Measurements from ENCODE around the gene CIROP.
A peak's percentile ranks its signal among the peaks of the same experiment; 100 is the strongest.

Gene CIROP

DNA sequence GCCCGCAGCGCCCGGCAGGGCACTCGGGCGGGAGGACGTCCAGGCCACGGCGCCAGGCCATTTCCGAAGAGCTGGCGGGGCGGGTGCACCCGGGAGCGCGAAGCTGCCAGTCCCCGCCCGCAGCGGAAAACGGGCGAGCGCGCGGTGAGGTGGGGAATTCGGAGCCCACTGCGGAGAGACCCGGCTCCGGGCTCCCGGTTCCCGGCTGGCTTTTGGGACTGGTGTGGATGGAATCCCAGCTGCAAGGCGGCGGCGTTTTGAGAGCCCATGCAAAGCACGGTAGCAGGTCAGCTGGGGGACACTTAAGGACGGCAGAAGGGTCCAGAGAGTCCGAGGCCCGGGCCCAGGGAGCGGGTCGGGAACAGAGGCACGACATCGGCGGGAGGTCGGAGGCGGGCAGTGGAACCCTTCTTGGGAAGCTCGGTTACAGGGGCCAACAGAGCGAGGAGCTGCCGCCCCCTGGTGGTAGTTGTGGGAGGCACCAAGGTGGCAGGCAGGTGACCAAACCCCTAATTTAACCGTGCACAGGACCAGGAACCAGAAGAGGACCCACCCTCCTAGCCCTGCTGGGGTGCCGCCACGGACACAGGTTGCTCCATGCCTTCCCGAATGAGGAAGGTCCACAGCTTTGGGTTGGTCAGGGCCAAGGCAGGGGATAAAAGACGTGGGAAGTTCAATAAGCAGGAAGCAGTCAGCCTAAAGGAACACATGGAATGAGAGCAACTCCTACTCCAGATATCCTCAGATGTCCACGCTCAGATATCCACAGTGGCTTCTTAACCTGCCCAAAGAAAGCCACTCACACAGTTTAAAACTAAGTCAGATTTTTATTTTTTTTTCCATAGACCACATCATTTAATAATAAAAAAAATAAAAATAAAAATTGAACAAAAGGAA lies 46.8 kb downstream of the CIROP start:
- peak; percentile 92 for DNase-seq (ENCODE audit: insufficient read length)

DNA sequence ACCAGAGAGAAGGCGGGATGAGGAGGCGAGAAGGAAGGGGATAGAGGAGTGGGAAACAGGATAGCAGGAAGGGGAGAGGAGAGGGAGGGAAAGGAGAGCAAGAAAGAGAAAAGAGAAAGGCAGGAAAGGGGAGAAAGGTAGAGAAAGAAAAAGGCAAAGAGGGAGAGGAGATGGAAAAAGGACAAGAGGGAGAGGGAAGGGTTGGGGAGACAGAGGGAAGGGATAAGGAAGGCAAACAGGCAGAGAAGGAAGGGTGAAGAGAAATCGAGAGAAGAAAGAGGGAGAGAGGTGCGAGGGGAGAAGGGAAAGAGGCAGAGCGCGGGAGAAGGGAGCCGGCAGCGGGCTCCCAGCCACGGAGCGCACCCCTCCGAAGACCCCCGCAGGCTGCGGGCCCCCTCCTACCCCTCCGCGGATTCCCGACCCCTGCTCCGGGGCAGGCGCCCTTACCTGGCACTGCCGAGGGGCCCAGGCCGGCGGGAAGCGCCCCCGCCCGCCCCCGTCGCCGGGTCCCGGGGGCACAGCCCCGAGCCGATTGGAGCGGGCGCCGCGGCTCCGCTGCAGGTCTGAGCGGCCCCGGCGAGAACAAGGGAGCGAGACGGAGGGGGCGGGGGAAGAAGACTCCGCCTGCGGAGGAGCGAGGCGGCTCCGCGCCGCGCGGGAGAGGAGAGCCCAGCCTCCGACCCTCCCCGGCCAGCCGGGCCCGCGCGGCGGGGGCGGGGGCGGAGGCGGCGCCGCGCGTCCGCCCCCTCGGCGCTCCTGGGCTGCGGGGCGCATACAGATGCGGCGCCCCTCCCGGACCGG lies 47.6 kb downstream of the CIROP start, which contains the start of gene CDH24:
TSS of gene CDH24 (minus strand) at position 565 of the 801 bp plus-strand sequence. CDS start 1,787 bp downstream, outside the sequence.
- DNase-seq (ENCODE audit: insufficient read length) (peak; percentile 83), FAIRE-seq (no peak)
- no peak for TF ChIP-seq POLR2AphosphoS5 (IDR thresholded peaks at IDR 0.05; ENCODE audit: low read depth, low read length)
- TF ChIP-seq POLR2A (IDR thresholded peaks at IDR 0.05; ENCODE audit: low read depth, low read length) = no peak

More for the DNA sequence above, 46.8 kb downstream of the CIROP start:
- TF ChIP-seq TAF1 (IDR thresholded peaks at IDR 0.05; ENCODE audit: borderline replicate concordance, low read depth, low read length) (no peak), POLR2A (IDR thresholded peaks at IDR 0.05; ENCODE audit: low read depth, low read length) (peak; percentile 53; the same call in 1 of the 2 replicates), POLR2AphosphoS5 (IDR thresholded peaks at IDR 0.05; ENCODE audit: low read depth, low read length) (peak; percentile 74; the same call in 1 of the 2 replicates)
- peak; percentile 85 for FAIRE-seq

DNA sequence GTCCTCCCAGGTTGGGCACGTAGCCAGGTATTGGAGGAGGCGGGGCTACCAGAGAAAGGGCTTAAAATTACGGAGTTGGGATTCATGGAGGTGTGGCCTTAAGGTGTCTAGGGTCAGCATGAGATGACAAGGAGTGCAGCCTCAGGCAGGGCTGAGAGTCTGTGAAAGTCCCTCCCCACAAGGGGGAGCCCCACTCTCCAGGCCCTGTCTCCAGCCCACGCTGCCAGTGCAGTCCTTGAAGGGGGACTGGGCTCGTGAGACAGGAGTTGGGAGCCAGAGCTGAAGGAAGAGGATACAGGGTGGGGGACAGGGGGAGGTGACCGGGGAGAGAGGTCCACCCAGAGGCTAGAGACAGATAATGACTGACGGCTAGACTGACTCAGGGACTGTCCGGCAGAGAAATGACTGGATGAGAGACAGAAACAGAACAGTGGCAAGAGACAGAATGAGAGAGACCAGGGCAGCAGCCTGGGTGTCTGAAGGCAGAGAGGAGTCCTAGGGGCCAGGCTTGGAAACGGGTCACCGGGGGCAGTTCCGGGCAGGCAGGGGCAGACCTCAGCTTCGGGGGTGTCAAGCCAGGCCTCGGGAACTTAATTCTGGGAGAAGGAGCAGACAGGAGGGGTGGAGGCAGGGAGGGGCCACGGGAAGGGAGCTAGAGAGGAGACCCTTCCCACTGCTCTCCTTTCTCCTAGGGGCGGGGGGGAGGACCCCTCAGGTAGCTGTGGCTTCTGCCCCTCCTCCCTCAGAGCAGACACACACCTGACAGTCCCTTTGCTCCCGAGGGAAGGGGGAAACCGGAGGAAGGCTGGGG lies 48.4 kb downstream of the CIROP start:
- TF ChIP-seq POLR2AphosphoS5 (IDR thresholded peaks at IDR 0.05; ENCODE audit: low read depth, low read length) (no peak), TAF1 (IDR thresholded peaks at IDR 0.05; ENCODE audit: borderline replicate concordance, low read depth, low read length) (no peak), POLR2A (IDR thresholded peaks at IDR 0.05; ENCODE audit: low read depth, low read length) (no peak)
- FAIRE-seq (peak; percentile 96), DNase-seq (ENCODE audit: insufficient read length) (peak; percentile 90)

DNA sequence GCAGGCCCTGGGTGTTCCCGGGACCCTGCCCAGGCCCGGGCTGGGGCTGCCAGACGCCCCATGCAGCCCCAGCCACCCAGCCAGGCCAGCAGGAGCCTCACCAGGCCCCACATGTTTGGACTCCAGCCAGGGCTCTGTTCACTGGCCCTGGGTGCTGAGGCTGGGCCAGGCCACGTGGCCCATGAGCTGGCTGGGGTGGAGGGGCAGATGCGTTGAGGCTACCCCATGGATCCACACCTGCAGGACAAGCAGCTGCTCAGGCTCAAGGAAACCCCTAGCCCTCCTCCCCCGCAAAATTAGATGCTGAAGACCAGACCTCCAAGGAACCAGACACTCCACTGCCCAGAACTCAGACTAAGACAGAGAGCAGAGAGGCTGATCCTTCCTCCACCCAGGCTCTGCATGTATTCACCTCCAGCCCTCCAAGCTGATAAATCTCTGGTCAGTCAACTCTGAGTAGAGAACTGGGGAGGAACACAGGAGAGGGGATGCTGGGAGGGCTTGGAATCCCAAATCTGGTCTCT lies 49.1 kb downstream of the CIROP start:
- FAIRE-seq (no peak), DNase-seq (ENCODE audit: insufficient read length) (no peak)
- TF ChIP-seq POLR2AphosphoS5 (IDR thresholded peaks at IDR 0.05; ENCODE audit: low read depth, low read length) (no peak), POLR2A (IDR thresholded peaks at IDR 0.05; ENCODE audit: low read depth, low read length) (no peak), TAF1 (IDR thresholded peaks at IDR 0.05; ENCODE audit: borderline replicate concordance, low read depth, low read length) (no peak)

DNA sequence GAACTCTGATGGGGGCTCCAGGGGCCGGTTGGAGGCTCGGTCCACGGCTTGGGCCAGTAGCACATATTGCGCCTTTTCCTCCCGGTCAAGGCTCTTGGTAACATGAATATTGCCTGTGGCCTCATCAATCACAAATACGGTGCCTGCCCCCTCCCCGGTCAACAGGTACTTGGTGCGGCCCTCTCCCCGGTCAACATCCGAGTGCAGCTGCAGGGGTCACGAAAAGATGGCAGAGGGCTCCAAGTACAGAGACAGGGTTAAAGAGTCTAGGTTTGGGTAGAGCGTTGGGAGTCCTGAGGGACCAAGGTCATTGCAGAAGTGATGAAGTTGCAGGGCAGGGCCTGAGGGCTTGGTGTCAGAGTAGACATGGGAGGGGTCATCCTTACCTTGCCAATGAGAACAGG lies 49.6 kb downstream of the CIROP start:
- DNase-seq (ENCODE audit: insufficient read length) (no peak), FAIRE-seq (no peak)
- TF ChIP-seq POLR2A (IDR thresholded peaks at IDR 0.05; ENCODE audit: low read depth, low read length) (no peak), POLR2AphosphoS5 (IDR thresholded peaks at IDR 0.05; ENCODE audit: low read depth, low read length) (no peak), TAF1 (IDR thresholded peaks at IDR 0.05; ENCODE audit: borderline replicate concordance, low read depth, low read length) (no peak)

GRCh38 chr14:23054000-23054811 lies 50.6 kb downstream of the CIROP start:
- DNase-seq (ENCODE audit: insufficient read length) (no peak), FAIRE-seq (peak; percentile 74)
- no peak for TF ChIP-seq POLR2AphosphoS5 (IDR thresholded peaks at IDR 0.05; ENCODE audit: low read depth, low read length)
- no peak for TF ChIP-seq POLR2A (IDR thresholded peaks at IDR 0.05; ENCODE audit: low read depth, low read length)
- TF ChIP-seq TAF1 (IDR thresholded peaks at IDR 0.05; ENCODE audit: borderline replicate concordance, low read depth, low read length) = no peak

DNA sequence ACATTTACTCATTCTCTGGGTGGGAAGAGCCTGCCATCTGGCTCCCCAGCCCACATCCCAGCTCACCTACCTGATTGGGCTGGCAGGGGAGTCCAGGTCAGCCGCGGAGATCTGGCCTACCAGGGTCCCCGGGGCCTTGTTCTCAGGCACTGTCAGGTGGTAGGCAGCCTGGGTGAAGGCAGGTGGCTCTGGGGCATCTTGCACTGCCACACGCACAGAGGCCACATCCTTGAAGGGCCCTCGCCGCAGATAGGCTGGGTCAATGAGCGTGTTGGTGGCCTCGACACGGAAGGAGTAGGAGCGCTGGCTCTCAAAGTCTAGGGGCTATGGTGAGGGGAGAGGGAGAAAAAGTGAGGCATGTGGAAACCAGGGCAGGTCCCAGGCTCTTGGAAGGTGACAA lies 51.4 kb downstream of the CIROP start:
- DNase-seq (ENCODE audit: insufficient read length) = no peak
- no peak for FAIRE-seq
- TF ChIP-seq TAF1 (IDR thresholded peaks at IDR 0.05; ENCODE audit: borderline replicate concordance, low read depth, low read length) (no peak), POLR2A (IDR thresholded peaks at IDR 0.05; ENCODE audit: low read depth, low read length) (no peak), POLR2AphosphoS5 (IDR thresholded peaks at IDR 0.05; ENCODE audit: low read depth, low read length) (no peak)

- FAIRE-seq (no peak), DNase-seq (ENCODE audit: insufficient read length) (no peak)
- no peak for TF ChIP-seq TAF1 (IDR thresholded peaks at IDR 0.05; ENCODE audit: borderline replicate concordance, low read depth, low read length)
- no peak for TF ChIP-seq POLR2A (IDR thresholded peaks at IDR 0.05; ENCODE audit: low read depth, low read length)
- TF ChIP-seq POLR2AphosphoS5 (IDR thresholded peaks at IDR 0.05; ENCODE audit: low read depth, low read length) = no peak
Observed at GRCh38 chr14:23052671-23053070, 52.1 kb downstream of the CIROP start.

DNA sequence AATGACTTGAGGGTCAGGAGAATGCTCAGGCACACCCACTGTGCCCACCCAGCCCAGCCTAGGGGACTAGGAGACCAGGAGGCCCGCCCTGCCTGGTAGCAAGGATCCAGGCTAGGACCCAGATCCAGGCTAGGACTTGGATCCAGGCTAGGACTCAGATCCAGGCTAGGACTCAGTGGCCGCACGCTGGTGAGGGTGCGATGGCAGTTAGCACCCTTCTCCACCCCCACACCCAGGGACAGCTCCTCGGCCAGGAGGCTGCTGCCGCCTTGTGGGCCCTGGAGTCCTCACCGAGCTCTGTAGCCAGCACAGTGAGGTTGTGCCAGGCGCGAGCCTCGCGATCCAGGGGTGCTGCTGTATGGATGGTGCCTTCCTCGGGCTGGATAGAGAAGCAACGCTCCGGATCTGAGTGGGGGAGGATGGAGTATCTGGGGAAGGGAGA lies 52.6 kb downstream of the CIROP start:
- FAIRE-seq = no peak
- TF ChIP-seq TAF1 (IDR thresholded peaks at IDR 0.05; ENCODE audit: borderline replicate concordance, low read depth, low read length) = no peak
- TF ChIP-seq POLR2AphosphoS5 (IDR thresholded peaks at IDR 0.05; ENCODE audit: low read depth, low read length) = no peak
- no peak for TF ChIP-seq POLR2A (IDR thresholded peaks at IDR 0.05; ENCODE audit: low read depth, low read length)
- DNase-seq (ENCODE audit: insufficient read length) = no peak
